Breast epithelium (tissue), 3 donors: Measurements from ENCODE around the gene GALNT8.

Experiments
- POLR2A ChIP-seq: fragments of 450-650 bp; IDR thresholded peaks from one replicate; pipeline ENCODE4 v1.6.1; 2016; ENCODE audit warnings: antibody characterized with exemption, mild to moderate bottlenecking, moderate library complexity
- TF ChIP-seq, protein P1 (sequence below), 3 donors: fragments of 450-650 bp; IDR thresholded peaks; one replicate each; pipeline ENCODE4 v1.5.1; 2016 to 2017; ENCODE audit warnings: antibody characterized with exemption in 3 of 3, mild to moderate bottlenecking in 3 of 3, moderate library complexity in 3 of 3

DNA sequence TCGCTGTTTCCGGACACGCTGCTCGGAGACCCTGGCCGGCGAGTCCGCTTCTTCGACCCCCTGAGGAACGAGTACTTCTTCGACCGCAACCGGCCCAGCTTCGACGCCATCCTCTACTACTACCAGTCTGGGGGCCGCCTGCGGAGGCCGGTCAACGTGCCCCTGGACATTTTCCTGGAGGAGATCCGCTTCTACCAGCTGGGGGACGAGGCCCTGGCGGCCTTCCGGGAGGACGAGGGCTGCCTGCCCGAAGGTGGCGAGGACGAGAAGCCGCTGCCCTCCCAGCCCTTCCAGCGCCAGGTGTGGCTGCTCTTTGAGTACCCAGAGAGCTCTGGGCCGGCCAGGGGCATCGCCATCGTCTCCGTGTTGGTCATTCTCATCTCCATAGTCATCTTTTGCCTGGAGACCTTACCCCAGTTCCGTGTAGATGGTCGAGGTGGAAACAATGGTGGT lies 90.0 kb downstream of the GALNT8 start:
- TF ChIP-seq, protein P1, sequence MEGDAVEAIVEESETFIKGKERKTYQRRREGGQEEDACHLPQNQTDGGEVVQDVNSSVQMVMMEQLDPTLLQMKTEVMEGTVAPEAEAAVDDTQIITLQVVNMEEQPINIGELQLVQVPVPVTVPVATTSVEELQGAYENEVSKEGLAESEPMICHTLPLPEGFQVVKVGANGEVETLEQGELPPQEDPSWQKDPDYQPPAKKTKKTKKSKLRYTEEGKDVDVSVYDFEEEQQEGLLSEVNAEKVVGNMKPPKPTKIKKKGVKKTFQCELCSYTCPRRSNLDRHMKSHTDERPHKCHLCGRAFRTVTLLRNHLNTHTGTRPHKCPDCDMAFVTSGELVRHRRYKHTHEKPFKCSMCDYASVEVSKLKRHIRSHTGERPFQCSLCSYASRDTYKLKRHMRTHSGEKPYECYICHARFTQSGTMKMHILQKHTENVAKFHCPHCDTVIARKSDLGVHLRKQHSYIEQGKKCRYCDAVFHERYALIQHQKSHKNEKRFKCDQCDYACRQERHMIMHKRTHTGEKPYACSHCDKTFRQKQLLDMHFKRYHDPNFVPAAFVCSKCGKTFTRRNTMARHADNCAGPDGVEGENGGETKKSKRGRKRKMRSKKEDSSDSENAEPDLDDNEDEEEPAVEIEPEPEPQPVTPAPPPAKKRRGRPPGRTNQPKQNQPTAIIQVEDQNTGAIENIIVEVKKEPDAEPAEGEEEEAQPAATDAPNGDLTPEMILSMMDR (IDR thresholded peaks at IDR 0.05) = no peak
- TF ChIP-seq POLR2A = no peak
